Central memory CD8-positive, alpha-beta T cell (primary cell): Measurements from ENCODE around the gene RTN4.
A peak's percentile ranks its signal among the peaks of the same experiment; 100 is the strongest.

ENCODE experiments used
- ATAC-seq: fragments of 150-1000 bp; cut with Tn5 transposase; replicated peaks from 2 replicates; pipeline ENCODE4 v1.10.0; 2022; ENCODE audit warnings: mild to moderate bottlenecking, moderate FRiP score, moderate number of reproducible peaks; ENCODE audit not compliant: poor library complexity, severe bottlenecking; ENCODE audit errors: extremely low read depth
- DNase-seq, 2 donors: peaks; one replicate each; pipeline ENCODE4 v3.0.0; 2021; ENCODE audit warnings: low spot score in 2 of 2
- H3K27ac Mint-ChIP-seq: one replicate; pipeline ENCODE4 v1.8.0; 2022; ENCODE audit warnings: low read depth, mild to moderate bottlenecking, moderate library complexity, mixed read lengths
- H3K27me3 Mint-ChIP-seq: one replicate; pipeline ENCODE4 v1.8.0; 2022; ENCODE audit warnings: mixed read lengths
- H3K36me3 Mint-ChIP-seq: one replicate; pipeline ENCODE4 v1.8.0; 2022; ENCODE audit warnings: mild to moderate bottlenecking, moderate library complexity, mixed read lengths; ENCODE audit not compliant: insufficient read depth
- H3K4me1 Mint-ChIP-seq: one replicate; pipeline ENCODE4 v1.8.0; 2022; ENCODE audit warnings: mixed read lengths
- H3K4me3 Mint-ChIP-seq: one replicate; pipeline ENCODE4 v1.8.0; 2022; ENCODE audit warnings: mild to moderate bottlenecking, moderate library complexity, mixed read lengths
- H3K9me3 Mint-ChIP-seq: one replicate; pipeline ENCODE4 v1.8.0; 2022; ENCODE audit warnings: mixed read lengths

RTN4 gene

GRCh38 chr2:54984476-54984875, 65.8 kb downstream of the RTN4 start:
- no peak for ATAC-seq
- Mint-ChIP-seq H3K36me3 (peaks cover 26% of the 10 kb centered on the region), H3K9me3 (no peaks in the 10 kb centered on the region), H3K27ac (peak overlapping the region; percentile 45), H3K27me3 (no peaks in the 10 kb centered on the region), H3K4me1 (peaks cover 63% of the 10 kb centered on the region), H3K4me3 (no peak overlapping the region)
- no peak for DNase-seq

- Mint-ChIP-seq H3K4me1 (peaks cover 57% of the 10 kb centered on the region), H3K36me3 (peaks cover 26% of the 10 kb centered on the region), H3K27ac (peak overlapping the region; percentile 45), H3K9me3 (no peaks in the 10 kb centered on the region), H3K4me3 (no peak overlapping the region), H3K27me3 (no peaks in the 10 kb centered on the region)
- ATAC-seq (no peak), DNase-seq (no peak)
These were observed 66.7 kb downstream of the RTN4 start for GRCh38 chr2:54983345-54984220.

GRCh38 chr2:54981385-54981784, 68.9 kb downstream of the RTN4 start:
- Mint-ChIP-seq H3K4me1 (peaks cover 58% of the 10 kb centered on the region), H3K9me3 (no peaks in the 10 kb centered on the region), H3K27ac (no peak overlapping the region), H3K27me3 (no peaks in the 10 kb centered on the region), H3K36me3 (peaks cover 32% of the 10 kb centered on the region), H3K4me3 (no peak overlapping the region)
- ATAC-seq (no peak), DNase-seq (no peak)

GRCh38 chr2:54979321-54980044, 70.8 kb downstream of the RTN4 start:
- no peak overlapping the region for H3K4me3 Mint-ChIP-seq
- DNase-seq (no peak), ATAC-seq (no peak)
- no peaks in the 10 kb centered on the region for H3K9me3 Mint-ChIP-seq
- H3K36me3 Mint-ChIP-seq, result peaks cover 24% of the 10 kb centered on the region
- peaks cover 62% of the 10 kb centered on the region for H3K4me1 Mint-ChIP-seq
- H3K27me3 Mint-ChIP-seq, result no peaks in the 10 kb centered on the region
- H3K27ac Mint-ChIP-seq, result peak overlapping the region; percentile 67

- ATAC-seq, result no peak
- peak overlapping the region; percentile 72 for H3K27ac Mint-ChIP-seq
- H3K36me3 Mint-ChIP-seq, result peaks cover 28% of the 10 kb centered on the region
- H3K27me3 Mint-ChIP-seq, result no peaks in the 10 kb centered on the region
- no peak overlapping the region for H3K4me3 Mint-ChIP-seq
- no peak for DNase-seq
- H3K9me3 Mint-ChIP-seq, result no peaks in the 10 kb centered on the region
- H3K4me1 Mint-ChIP-seq, result peaks cover 57% of the 10 kb centered on the region
These were observed 73.1 kb downstream of the RTN4 start for GRCh38 chr2:54977149-54977548.

- no peak overlapping the region for H3K4me3 Mint-ChIP-seq
These were observed 74.4 kb downstream of the RTN4 start for GRCh38 chr2:54975598-54976492.

GRCh38 chr2:54975175-54975574, 75.1 kb downstream of the RTN4 start:
- Mint-ChIP-seq H3K4me1 (peaks cover 50% of the 10 kb centered on the region), H3K4me3 (no peak overlapping the region), H3K36me3 (peaks cover 19% of the 10 kb centered on the region), H3K27me3 (no peaks in the 10 kb centered on the region), H3K9me3 (no peaks in the 10 kb centered on the region), H3K27ac (no peak overlapping the region)
- DNase-seq (no peak), ATAC-seq (no peak)

More at GRCh38 chr2:54975598-54976492, 74.4 kb downstream of the RTN4 start:
- no peak for DNase-seq
- Mint-ChIP-seq H3K27me3 (no peaks in the 10 kb centered on the region), H3K9me3 (no peaks in the 10 kb centered on the region), H3K27ac (peak overlapping the region; percentile 72), H3K36me3 (peaks cover 23% of the 10 kb centered on the region), H3K4me1 (peaks cover 56% of the 10 kb centered on the region)
- no peak for ATAC-seq

GRCh38 chr2:54969940-54970338, 80.3 kb downstream of the RTN4 start:
- Mint-ChIP-seq H3K4me1 (peaks cover 43% of the 10 kb centered on the region), H3K4me3 (no peak overlapping the region), H3K36me3 (peaks cover 11% of the 10 kb centered on the region), H3K27ac (no peak overlapping the region), H3K27me3 (no peaks in the 10 kb centered on the region), H3K9me3 (peaks cover 6% of the 10 kb centered on the region)
- ATAC-seq (no peak), DNase-seq (no peak)

- Mint-ChIP-seq H3K4me1 (peaks cover 43% of the 10 kb centered on the region), H3K4me3 (no peak overlapping the region), H3K27me3 (no peaks in the 10 kb centered on the region), H3K36me3 (peaks cover 10% of the 10 kb centered on the region), H3K27ac (no peak overlapping the region), H3K9me3 (peaks cover 6% of the 10 kb centered on the region)
- DNase-seq, result no peak
- no peak for ATAC-seq
These were observed 80.8 kb downstream of the RTN4 start for GRCh38 chr2:54969295-54969939.

GRCh38 chr2:54968561-54969218, 81.6 kb downstream of the RTN4 start:
- ATAC-seq (no peak), DNase-seq (no peak)
- no peak overlapping the region for H3K4me3 Mint-ChIP-seq
- H3K9me3 Mint-ChIP-seq, result peaks cover 6% of the 10 kb centered on the region
- peaks cover 41% of the 10 kb centered on the region for H3K4me1 Mint-ChIP-seq
- no peaks in the 10 kb centered on the region for H3K27me3 Mint-ChIP-seq
- H3K27ac Mint-ChIP-seq, result no peak overlapping the region
- peaks cover 10% of the 10 kb centered on the region for H3K36me3 Mint-ChIP-seq

GRCh38 chr2:54967759-54968365, 82.4 kb downstream of the RTN4 start:
- no peak overlapping the region for H3K4me3 Mint-ChIP-seq
- no peak overlapping the region for H3K27ac Mint-ChIP-seq
- H3K4me1 Mint-ChIP-seq, result peaks cover 33% of the 10 kb centered on the region
- ATAC-seq (no peak), DNase-seq (no peak)
- H3K27me3 Mint-ChIP-seq, result no peaks in the 10 kb centered on the region
- H3K36me3 Mint-ChIP-seq, result peaks cover 6% of the 10 kb centered on the region
- peaks cover 6% of the 10 kb centered on the region for H3K9me3 Mint-ChIP-seq
